Measurements from ENCODE around the gene SLC49A3.
A peak's percentile ranks its signal among the peaks of the same experiment; 100 is the strongest.
"Not testable (repeated sequence)": the region's sequence is repeated elsewhere in the genome, so short reads cannot be mapped to it uniquely, and the experiment has no call there.

The SLC49A3 gene

GRCh38 chr4:721261-722168 is 32.6 kb upstream of the SLC49A3 start:
- no peak for DNase-seq

- no peak for DNase-seq
These were observed 31.3 kb upstream of the SLC49A3 start for GRCh38 chr4:720111-720860.

- no peak for DNase-seq
These were observed 29.5 kb upstream of the SLC49A3 start for GRCh38 chr4:718460-718859.

DNA sequence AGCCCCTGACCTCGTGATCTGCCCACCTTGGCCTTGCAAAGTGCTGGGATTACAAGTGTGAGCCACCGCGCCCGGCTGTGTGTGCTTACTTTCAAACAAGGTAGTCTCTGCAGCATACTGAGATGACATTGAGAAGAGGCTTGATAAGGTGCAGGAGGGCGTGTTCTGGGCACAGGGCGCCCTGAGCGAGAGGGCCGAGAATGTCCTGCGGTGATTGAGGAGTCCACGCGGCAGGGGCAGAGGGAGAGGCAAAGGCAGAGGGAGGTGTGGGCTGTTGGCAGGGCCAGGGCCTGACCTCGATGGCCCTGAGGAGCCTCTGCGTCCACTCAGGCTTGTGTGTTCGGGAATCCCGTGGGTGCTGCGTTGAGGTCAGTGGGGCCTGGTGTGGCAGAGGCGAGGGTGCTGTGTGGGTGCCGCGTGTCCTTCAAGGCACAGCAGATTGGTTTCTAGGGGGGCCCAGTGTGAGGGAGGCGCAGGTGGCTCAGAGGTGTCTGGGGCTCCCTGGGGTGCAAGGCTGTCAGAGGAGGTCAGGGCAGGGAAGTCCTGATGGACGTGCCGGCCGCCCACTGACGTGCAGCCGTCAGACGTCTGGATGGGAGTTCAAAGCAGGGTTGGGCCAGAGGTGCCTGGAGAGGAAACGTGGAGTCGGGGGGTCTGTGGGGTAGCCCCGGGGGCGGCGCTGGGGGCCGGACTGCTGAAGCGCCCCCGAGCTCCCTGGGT is 28.8 kb upstream of the SLC49A3 start:
- DNase-seq: no peak

DNA sequence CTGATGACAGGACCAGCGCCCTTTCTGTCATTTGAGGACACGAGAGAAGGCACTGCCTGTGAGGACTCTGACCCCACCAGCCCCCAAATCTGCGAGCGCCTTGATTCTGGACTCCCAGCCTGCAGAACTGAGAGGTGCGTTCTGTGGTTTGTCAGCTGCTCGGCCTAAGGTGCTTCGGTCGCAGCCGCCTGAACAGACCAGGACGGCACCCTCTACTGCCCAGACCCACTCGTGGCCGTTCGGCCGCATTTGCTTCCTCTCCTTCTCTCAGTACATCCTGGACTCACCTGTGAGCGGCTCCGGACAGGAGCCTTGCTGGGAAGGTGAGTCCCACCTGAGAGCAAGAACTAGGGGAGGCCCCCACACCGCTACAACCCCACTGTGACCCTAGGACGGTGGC is 25.1 kb upstream of the SLC49A3 start:
- no peak for DNase-seq

GRCh38 chr4:712916-713632 is 24.1 kb upstream of the SLC49A3 start:
- DNase-seq: no peak

GRCh38 chr4:712093-712492 is 23.1 kb upstream of the SLC49A3 start:
- DNase-seq: no peak

GRCh38 chr4:710916-711315 is 22.0 kb upstream of the SLC49A3 start:
- DNase-seq: no peak

DNA sequence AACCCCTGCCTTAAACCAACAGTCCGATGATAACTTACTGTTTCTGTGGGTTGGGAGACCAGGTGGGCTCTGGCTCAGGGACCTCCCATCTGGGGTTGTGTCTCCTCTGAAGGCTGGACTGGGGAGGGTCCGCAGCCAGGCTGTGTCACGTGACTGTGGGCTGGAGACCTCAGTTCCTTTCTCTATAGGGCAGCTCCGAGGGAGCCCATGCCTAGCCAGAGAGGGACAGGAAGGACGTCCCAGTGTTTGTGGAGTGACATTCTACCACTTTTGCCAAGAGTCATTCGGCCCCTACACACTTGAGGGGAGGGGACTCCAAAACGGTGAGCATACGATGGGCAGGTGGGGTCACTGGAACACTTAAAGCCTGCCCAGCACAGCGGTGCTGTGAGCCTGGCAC is 21.2 kb upstream of the SLC49A3 start:
- no peak for DNase-seq

DNA sequence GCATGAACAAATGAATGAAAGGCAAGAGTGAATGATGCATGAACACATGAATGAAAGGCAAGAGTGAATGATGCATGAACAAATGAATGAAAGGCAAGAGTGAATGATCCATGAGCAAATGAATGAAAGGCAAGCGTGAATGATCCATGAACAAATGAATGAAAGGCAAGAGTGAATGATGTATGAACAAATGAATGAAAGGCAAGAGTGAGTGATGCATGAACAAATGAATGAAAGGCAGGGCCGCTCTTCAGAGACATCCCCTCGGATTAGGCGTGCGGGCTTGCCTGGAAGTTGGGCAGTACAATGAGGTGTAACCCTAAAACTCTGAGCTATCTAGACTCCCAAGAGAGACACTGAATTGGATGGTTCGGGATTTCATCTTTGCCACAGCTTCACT is 20.4 kb upstream of the SLC49A3 start:
- DNase-seq: no peak

DNA sequence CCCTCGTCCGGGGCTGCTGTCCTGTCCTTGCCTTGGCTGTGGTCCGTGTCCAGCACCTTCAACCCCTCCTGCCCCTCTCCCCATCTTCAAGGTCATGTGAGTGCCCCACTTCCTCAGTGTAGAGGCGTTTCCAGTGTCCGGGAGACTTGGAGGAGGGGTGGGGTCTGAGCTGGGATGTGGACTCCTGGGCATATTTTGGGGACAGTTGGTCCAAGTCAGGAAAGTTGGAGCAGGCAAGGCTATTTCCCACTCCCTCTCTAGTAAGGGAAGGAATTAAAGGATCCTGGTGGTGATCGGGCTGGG is 19.6 kb upstream of the SLC49A3 start:
- DNase-seq: no peak

DNA sequence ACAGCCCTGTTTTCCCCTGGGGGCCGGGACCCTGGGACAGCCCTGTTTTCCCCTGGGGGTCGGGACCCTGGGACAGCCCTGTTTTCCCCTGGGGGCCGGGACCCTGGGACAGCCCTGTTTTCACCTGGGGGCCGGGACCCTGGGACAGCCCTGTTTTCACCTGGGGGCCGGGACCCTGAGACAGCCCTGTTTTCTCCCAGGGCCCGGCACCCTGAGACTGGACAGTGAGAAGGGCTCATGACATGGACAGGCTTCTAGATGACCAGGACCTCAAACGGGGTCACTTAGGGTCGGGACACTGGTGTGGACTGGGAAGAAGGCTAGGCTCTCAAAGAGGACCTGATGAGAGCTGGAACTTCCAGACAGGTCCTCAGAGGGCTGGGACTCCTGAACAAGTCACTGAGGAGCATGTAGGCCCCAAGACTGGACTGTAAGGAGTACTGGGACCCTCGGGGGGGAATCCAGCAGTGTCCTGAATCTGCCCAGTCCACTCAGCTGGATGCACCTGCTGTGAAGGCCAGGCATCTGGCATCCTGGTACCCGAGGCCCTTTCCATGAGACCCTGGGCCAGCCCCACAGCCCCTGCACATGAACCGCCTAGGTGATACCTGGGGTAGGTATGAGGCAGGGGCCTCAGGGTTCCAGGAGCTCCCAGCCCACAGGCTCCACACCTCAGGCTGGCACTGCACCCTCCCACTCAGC is 19.1 kb upstream of the SLC49A3 start:
- DNase-seq: no peak

- DNase-seq: no peak
These were observed 18.1 kb upstream of the SLC49A3 start for GRCh38 chr4:706834-707598.

DNA sequence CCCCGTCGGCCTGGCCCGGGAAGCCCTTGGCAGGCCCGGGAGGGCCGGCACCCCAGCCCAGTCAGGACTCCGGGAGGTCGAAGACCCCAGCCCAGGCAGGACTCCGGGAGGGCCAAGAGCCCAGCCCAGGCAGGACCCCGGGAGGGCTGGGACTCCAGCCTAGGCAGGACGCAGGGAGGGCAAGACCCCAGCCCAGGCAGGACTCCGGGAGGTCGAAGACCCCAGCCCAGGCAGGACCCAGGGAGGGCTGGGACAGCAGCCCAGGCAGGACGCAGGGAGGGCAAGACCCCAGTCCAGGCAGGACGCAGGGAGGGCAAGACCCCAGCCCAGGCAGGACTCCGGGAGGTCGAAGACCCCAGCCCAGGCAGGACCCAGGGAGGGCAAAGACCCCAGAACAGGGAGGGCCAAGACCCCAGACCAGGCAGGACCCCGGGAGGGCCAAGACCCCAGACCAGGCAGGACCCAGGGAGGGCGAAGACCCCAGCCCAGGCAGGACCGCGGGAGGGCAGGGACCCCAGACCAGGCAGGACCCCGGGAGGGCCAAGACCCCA is 17.2 kb upstream of the SLC49A3 start:
- DNase-seq: not testable (repeated sequence)

GRCh38 chr4:705278-706082 is 16.5 kb upstream of the SLC49A3 start, which contains the start of gene PCGF3:
Gene PCGF3 (plus strand): TSS chr4:705832. CDS start chr4:733681, 27,849 bp downstream.
- peak; percentile 80 for DNase-seq

DNA sequence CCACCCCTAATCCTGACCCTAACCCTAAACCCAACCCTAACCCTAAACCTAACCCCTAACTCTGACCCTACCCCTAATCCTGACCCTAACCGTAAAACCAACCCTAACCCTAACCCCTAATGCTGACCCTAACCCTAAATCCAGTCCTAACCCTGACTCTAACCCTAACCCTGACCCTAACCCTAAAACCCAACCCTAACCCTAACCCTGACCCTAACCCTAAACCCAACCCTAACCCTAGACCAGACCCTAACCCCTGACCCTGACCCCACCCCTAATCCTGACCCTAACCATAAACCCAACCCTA is 16.0 kb upstream of the SLC49A3 start:
- no peak for DNase-seq

DNA sequence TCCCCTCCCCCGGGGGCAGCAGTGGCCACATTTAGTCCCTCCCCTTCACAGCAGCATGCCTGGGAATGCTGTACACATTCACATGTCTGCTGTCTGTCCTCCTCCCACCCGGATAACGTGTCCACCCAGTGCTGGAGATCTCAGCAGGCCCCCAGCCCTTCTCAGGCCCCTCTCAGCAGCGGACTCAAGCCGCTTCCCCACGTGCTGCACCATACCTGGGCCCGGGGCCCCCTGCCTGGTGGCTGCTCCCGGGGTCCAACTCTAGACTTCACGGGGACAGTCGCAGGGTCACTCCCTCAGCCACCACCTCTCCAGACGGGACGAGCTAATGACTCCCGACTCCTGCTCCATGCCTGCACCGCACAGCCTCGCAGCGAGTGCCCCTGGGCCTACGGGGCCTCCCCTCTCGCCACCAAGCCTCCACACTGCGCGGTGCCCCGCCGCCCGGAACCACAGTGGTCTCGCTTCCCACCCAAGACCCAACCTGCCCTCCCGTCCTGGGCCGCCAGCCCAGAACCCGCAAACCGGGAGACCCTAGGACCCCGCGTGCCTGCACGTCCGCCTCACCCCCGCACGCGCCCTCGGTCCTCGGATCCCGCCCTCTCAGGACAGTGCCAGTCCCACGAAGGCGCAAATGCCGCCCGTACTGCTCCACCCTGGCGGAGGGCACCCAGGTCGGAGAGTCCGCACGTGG is 15.4 kb upstream of the SLC49A3 start:
- no peak for DNase-seq

DNA sequence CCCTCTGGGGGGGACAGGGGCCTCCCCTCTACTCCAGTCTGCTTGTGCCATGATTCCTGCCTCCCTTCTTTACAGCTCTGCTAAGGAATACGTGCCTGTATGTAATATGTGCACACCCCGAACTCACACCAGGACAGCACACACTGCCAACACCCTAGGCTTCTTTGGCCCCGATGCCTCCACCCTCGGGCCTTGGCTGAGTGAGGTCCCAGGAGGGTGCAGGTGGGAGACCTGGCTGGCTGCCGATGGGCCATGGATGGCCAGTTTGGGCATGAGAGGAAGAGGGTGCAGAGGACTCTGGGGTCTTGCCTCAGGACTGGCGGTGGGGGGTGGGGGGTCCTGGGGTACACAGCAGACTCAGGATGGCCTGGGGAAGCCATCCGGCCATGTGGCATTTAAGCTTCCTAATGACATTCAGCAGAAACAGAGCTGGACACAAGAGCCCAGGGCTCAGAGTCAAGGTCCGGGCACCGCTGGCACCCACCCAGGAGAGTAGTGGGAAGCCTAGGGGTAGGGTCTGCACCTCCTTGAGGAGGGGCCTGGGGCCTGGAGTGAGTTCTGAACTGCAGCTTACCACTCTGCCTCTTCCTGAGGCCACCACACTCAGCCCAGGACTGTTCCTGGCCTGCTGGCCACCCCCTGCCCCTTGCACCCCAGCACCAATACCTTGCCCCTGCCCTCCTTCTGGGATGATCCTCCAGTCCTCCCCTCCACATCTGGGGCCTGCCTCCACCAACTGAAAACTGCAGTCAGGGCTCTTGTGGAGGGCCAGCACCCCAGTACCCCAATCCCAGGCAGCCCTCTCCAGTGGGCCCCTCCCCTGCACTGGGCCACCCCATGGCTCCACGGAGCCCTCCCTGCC is 14.6 kb upstream of the SLC49A3 start:
- DNase-seq: no peak

GRCh38 chr4:702618-703048 is 13.7 kb upstream of the SLC49A3 start:
- no peak for DNase-seq

Measured in NK-92 treated with Interleukin-12 subunit alpha and Interleukin-12 subunit beta, amount 100 ng/mL, for 24 hours (cell line).